Measurements from ENCODE around the gene EXPH5. TPM values are rescaled to one million over a fixed set of nuclear protein-coding genes. Genes with fewer than 3 reads are reported as not detected.

EXPH5 gene
- total RNA-seq, 1 experiment from 2014 or later = 18.1 TPM

GRCh38 chr11:108494182-108494581, 99.4 kb downstream of the EXPH5 start:
- H3K36me3 ChIP-seq (ENCODE audit: control insufficient read depth, insufficient read depth, low read length) = 0 out of 2 replicates have a peak, but pooled peaks cover 3% of the 10 kb centered on the region
- H3K36me3 Mint-ChIP-seq (ENCODE audit: insufficient read depth, unreplicated experiment) = peaks cover 54% of the 10 kb centered on the region
- H3K27ac Mint-ChIP-seq (ENCODE audit: unreplicated experiment) = no peak overlapping the region
- DNase-seq = no peak
- H3K9me3 ChIP-seq = no peaks in the 10 kb centered on the region
- no TSS peak for BruUV-seq (replicated peaks)
- intact Hi-C loops (cut with micrococcal nuclease; ENCODE audit: unreplicated experiment) = no loop called here
- H3K4me3 ChIP-seq (ENCODE audit: low read depth, low read length) = no peak overlapping the region
- H3K27me3 ChIP-seq (replicated peaks; ENCODE audit: control insufficient read depth, insufficient read depth, low read length) = no peaks in the 10 kb centered on the region
- H3K27me3 Mint-ChIP-seq (ENCODE audit: insufficient read depth, unreplicated experiment) = no peaks in the 10 kb centered on the region
- H3K4me1 ChIP-seq = peaks cover 19% of the 10 kb centered on the region
- H3K4me1 Mint-ChIP-seq (ENCODE audit: low read depth, unreplicated experiment) = peaks cover 26% of the 10 kb centered on the region
- no peak overlapping the region for H3K4me3 Mint-ChIP-seq (ENCODE audit: unreplicated experiment)
- H3K9me3 Mint-ChIP-seq (ENCODE audit: unreplicated experiment) = no peaks in the 10 kb centered on the region
- ChIA-PET POLR2A (interaction anchor here (0.6 kb wide), 1 partner anchor 272 kb away, joined by 7 read pairs; the partner anchor contains the start of gene NPAT), CTCF (no interaction called here)
- TF ChIP-seq CTCF (IDR thresholded peaks at IDR 0.05; ENCODE audit: insufficient read depth in 1 of 2, low read depth in 1 of 2, low read length in 1 of 2, severe bottlenecking in 1 of 2, unreplicated experiment in 1 of 2) = no peak

- BruUV-seq (replicated peaks) = no TSS peak
- H3K27ac Mint-ChIP-seq (ENCODE audit: unreplicated experiment) = peak overlapping the region; percentile 27
- no peaks in the 10 kb centered on the region for H3K27me3 ChIP-seq (replicated peaks; ENCODE audit: control insufficient read depth, insufficient read depth, low read length)
- no peak for DNase-seq
- no peaks in the 10 kb centered on the region for H3K9me3 Mint-ChIP-seq (ENCODE audit: unreplicated experiment)
- peaks cover 26% of the 10 kb centered on the region for H3K4me1 ChIP-seq
- no peak overlapping the region for H3K4me3 Mint-ChIP-seq (ENCODE audit: unreplicated experiment)
- ChIA-PET CTCF (no interaction called here), POLR2A (no interaction called here)
- H3K4me1 Mint-ChIP-seq (ENCODE audit: low read depth, unreplicated experiment) = peaks cover 34% of the 10 kb centered on the region
- H3K36me3 Mint-ChIP-seq (ENCODE audit: insufficient read depth, unreplicated experiment) = peaks cover 57% of the 10 kb centered on the region
- H3K4me3 ChIP-seq (ENCODE audit: low read depth, low read length) = no peak overlapping the region
- no peak for TF ChIP-seq CTCF (IDR thresholded peaks at IDR 0.05; ENCODE audit: insufficient read depth in 1 of 2, low read depth in 1 of 2, low read length in 1 of 2, severe bottlenecking in 1 of 2, unreplicated experiment in 1 of 2)
- no peaks in the 10 kb centered on the region for H3K9me3 ChIP-seq
- H3K36me3 ChIP-seq (ENCODE audit: control insufficient read depth, insufficient read depth, low read length) = 0 out of 2 replicates have a peak, but pooled peaks cover 4% of the 10 kb centered on the region
- H3K27me3 Mint-ChIP-seq (ENCODE audit: insufficient read depth, unreplicated experiment) = no peaks in the 10 kb centered on the region
- intact Hi-C loops (cut with micrococcal nuclease; ENCODE audit: unreplicated experiment) = no loop called here
Measured at GRCh38 chr11:108491936-108492335, 101.6 kb downstream of the EXPH5 start.

- Histone ChIP-seq H3K4me1 (peaks cover 28% of the 10 kb centered on the region), H3K36me3 (ENCODE audit: control insufficient read depth, insufficient read depth, low read length) (peaks cover 7% of the 10 kb centered on the region), H3K9me3 (no peaks in the 10 kb centered on the region), H3K27me3 (replicated peaks; ENCODE audit: control insufficient read depth, insufficient read depth, low read length) (no peaks in the 10 kb centered on the region), H3K4me3 (ENCODE audit: low read depth, low read length) (no peak overlapping the region)
- CTCF ChIA-PET = no interaction called here
- Mint-ChIP-seq H3K27ac (ENCODE audit: unreplicated experiment) (peak overlapping the region; percentile 90), H3K4me1 (ENCODE audit: low read depth, unreplicated experiment) (peaks cover 31% of the 10 kb centered on the region), H3K27me3 (ENCODE audit: insufficient read depth, unreplicated experiment) (no peaks in the 10 kb centered on the region), H3K36me3 (ENCODE audit: insufficient read depth, unreplicated experiment) (peaks cover 86% of the 10 kb centered on the region), H3K4me3 (ENCODE audit: unreplicated experiment) (peak overlapping the region; percentile 53), H3K9me3 (ENCODE audit: unreplicated experiment) (no peaks in the 10 kb centered on the region)
- BruUV-seq (replicated peaks) = no TSS peak
- TF ChIP-seq CTCF (IDR thresholded peaks at IDR 0.05; ENCODE audit: insufficient read depth in 1 of 2, low read depth in 1 of 2, low read length in 1 of 2, severe bottlenecking in 1 of 2, unreplicated experiment in 1 of 2) = no peak
- POLR2A ChIA-PET = interaction anchor here (0.7 to 0.8 kb wide), 2 partner anchors 107 to 164 kb away, joined by 3 read pairs; partner anchors contain the start of gene EXPH5
- intact Hi-C loops (cut with micrococcal nuclease; ENCODE audit: unreplicated experiment) = loop anchor here (1.0 kb wide), 2 partner anchors 10 to 20 kb away; partner anchors contain the start of gene C11orf65
- peak; percentile 66 to 67 for DNase-seq
Measured at GRCh38 chr11:108486828-108487227, 106.7 kb downstream of the EXPH5 start.

All from Caco-2 (cell line).